ENCODE results near the gene SLC9B2.

Gene SLC9B2

DNA sequence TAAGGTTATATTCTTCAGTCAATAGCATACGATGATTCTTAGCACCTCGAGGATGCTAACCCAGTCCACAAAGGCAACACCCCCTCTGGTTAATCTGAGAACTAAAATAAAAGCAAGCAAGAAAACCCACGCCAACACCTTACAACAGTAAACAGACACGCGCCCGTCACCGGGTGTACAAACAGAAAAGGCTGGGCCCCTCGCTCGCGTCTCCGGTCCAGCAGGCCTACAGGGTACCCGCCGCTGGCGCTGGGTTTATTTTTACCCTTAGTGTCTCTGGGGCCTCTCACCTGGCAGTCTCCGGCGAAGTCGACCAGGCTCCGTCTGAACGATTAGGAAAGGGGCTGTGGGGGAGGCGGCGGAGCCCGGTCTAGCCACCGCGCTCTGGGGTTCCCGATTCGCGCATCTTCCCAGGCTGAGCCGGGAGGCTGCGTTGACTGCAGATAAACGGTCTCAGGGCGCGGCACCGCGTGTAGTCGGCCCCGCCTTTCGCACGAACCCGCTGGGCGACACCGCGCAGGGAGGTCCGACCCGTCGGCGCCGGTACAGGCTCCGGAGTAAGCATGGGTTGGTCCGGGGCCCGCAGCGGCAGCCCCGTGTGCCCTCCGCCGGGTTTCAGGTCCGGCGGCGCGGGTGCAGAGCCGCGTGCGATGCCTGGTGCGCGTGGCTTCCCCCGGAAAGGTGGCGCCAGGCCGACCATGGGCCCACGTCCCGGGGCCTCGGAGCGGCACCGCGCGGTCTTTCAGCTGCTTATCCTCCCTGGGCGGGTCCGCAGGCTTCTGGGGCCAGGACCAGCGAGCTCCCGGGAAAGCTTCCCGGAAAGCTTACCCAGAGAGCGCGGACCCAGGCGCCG lies 441 bp downstream of the SLC9B2 start:
- peak; percentile 59 for DNase-seq (ENCODE audit: low read depth)

DNA sequence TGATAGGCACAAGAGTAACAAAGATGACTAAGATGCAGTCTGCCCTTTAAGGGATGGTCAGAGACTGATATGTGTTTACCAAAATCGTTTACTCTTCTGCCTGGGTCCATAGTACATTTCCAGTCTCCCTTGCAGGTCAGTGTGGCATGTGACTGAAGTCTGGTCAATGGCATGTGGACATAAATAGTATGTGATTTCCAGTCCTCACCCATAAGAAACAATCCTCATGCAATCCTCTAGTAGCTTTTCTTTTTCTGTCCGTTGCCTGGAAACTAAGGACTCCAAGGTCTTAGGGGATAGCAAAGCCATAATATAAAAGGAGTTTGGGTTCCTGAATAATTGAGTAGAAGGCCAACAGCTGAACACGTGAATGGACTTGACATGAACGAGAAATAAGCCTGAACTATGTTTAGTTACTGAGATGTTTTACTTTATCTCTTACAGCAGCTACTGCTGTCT lies 1.1 kb downstream of the SLC9B2 start:
- DNase-seq (ENCODE audit: low read depth), result peak; percentile 48

DNA sequence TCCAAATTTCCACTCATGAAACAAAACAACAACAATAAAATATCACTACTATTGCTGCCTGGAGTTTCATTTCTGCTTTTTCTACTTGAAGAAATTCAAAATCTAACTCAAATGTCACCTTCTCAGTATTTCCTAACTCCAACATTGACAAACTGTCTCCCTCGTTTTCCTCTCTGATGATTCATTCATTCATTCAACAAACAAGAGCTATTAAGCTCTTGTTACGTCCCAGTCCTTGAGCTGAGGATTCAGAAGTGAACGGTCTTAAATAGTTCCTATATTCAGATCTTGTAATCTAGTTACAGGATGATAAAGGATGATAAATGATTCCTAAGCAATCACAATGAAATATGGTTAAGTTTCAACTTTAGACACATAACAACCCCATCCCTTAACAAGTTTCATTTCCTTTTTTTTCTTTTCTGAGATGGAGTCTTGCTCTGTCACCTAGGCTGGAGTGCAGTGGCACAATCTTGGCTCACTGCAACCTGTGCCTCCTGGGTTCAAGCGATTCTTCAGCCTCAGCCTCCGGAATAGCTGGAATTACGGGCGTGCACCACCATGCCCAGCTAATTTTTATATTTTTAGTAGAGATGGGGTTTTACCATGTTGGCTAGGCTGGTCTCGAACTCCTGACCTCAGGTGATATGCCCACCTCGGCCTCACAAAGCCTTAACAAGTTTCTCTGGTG lies 1.7 kb downstream of the SLC9B2 start:
- peak; percentile 14 for DNase-seq (ENCODE audit: low read depth)

DNA sequence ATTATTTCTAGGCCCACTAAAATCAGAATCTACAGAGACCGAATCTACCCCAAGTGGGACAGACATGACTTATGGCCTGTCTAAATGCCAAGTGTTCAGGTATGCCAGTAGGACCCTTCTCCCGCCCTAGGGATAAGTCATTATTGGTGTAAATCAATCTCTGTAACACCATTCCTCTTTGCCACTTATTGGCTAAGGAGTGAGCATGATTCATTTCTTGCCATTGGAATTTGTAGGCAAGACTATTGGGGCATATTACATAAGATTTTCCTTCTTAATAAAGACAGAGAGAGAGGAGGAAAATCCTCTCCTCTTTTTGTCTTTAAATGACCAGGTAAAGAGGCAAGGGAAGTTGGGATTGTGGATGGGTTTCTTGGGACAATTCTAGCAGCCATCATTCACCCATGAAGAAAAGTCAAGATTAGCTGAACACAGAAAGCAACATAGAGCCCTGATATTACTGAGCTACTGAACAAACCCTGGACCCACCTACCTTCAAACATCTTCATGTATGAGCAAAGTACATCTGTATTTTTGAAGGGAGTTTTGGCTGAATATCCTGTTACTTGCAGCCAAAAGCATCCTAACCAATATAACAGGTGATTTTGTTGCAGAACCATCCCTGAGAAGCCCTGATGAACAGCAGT lies 2.6 kb downstream of the SLC9B2 start:
- no peak for DNase-seq (ENCODE audit: low read depth)

DNA sequence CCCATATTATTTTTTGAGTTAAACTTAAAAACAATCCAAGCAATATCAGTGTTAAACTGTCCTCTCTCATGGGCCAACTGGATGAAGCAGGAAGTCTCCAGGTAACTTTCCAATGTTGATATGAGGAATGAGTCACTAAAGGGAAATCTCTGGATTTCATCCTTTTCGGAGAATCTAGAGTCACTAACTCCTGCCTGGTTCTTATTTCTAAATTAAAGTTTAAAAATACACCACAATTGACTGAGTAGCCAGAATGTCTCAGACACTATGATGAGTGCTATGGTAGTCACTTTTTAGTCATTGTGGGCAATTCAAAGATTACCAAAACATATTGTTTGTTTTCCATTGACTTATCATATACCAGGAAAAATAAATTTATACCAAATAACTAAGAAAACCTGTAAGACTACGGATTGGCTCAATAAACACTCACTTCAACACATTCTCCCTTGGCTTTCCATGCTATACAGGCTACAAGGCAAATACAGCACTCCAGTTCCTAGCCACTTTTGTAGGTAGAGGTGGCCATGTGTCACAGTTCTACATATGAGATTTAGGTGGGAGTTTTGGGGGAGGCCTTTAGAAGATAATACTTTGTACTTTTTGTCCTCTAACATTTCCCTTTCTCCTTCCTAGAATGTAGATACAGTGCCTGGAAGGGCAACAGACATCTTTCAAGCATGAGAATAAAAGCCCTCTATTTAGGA lies 8.6 kb downstream of the SLC9B2 start:
- DNase-seq (ENCODE audit: low read depth), result no peak

DNA sequence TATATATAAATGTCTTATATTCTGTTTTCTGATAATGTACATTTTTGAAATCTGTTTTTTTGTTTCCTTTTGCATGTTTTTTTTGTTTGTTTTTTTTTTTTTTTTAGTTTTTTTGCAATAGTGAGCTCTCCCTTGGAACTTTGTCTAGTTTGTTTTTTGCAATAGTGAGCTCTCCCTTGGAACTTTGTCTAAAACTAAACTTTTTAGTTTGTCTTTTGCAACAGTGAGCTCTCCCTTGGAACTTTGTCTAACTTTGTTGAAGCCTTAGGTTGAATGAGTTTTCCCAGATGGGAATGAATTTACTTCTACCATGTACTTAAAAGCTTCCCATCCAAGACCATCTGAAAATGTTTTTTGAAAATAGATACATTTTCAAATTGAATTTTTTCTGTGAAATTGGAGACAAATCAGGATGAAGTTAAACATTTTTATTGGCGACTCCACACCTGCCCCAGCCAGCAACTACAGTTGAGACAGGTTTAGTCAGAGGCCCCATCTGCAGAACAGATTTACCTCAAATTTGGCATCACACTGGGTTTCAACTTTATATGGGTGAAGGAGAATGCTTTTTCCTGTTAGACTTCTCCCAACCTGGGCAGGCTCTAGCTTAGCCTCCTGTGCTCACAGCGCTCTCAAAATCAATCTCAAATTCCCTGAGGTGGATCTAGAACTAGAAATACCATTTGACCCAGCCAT lies 16.0 kb downstream of the SLC9B2 start:
- no peak for DNase-seq (ENCODE audit: low read depth)

DNA sequence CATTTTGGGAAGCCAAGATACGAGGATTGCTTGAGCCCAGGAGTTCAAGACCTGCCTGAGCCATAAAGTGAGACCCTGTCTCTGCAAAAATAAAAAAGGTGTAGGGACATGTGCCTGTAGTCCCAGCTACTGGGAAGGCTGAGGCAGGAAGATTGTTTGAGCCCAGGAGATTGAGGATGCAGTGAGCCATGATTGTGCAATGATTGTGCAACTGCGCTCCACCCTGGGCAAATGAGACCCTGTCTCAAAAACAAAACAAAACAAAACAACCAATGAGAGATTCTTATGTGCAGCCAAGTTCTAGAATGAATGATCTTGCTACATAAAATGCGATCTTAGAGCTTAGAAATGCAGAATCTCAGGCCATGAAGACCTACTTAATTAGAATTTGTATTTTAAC lies 22.5 kb downstream of the SLC9B2 start:
- no peak for DNase-seq (ENCODE audit: low read depth)

DNA sequence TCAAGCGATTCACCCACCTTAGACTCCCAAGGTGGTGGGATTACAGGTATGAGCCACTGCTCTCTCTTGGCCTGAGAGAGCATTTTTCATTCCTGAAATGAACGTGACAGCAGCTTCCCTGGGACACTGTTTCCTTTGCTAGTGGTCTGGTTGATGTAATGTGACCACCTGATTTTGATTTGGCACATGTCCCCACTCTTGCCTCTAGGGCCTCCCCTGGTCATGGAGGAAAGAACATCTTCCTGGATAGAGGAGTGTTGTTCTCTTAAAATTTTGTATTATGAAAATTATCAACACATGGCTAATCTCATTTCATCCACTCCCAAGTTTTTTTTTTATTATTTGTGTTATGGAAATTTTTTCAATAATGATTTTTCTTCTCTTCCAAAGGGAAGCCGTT lies 23.8 kb downstream of the SLC9B2 start:
- DNase-seq (ENCODE audit: low read depth), result no peak

DNA sequence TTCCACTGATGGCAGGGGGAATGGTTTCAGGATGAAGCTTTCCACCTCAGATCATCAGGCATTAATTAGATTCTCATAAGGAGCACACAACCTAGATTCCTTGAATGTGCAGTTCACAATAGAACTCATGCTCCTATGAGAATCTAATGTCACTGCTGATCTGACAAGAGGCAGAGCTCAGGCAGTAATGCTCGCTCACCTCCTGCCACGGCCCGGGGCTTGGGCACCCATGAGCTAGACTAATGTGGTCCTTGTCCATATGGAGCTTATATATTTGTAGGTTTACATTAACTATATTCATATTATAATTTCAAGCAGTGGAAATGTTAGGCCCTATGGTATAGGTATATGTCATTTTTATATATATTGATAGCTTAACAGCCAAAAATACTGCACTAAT lies 24.4 kb downstream of the SLC9B2 start:
- no peak for DNase-seq (ENCODE audit: low read depth)

DNA sequence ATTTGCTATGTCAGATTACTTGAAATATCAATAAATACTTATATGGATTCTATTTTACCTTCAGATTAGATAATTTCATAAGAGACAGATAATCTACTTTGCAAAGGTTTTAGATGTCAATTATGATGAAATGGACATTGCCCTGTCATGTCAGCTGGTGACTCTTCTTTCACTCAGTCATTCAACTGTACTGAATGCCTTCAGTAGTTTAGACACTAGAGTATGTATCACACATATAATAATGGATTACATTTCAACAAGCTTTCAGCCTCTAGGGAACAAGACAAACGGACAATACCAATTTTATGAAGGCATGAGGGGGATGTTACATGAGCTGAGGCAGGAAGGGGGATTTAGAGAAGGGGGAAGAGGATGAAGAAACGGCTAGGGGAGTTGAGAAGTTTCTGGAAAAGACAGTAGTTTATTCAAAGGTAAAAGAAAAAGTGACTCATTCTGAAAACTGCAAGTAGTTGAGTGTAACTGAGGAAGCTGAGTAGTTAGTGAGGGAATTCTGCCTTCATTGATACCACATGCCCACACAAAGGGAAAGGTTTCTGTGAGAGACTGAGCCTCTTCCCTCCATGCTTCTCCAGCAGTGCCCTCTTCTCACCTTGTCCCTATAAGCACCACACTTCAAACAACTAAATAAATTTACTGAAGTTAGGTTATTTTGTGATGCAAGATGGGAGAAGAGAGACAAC lies 25.7 kb downstream of the SLC9B2 start:
- peak; percentile 17 for DNase-seq (ENCODE audit: low read depth)

DNA sequence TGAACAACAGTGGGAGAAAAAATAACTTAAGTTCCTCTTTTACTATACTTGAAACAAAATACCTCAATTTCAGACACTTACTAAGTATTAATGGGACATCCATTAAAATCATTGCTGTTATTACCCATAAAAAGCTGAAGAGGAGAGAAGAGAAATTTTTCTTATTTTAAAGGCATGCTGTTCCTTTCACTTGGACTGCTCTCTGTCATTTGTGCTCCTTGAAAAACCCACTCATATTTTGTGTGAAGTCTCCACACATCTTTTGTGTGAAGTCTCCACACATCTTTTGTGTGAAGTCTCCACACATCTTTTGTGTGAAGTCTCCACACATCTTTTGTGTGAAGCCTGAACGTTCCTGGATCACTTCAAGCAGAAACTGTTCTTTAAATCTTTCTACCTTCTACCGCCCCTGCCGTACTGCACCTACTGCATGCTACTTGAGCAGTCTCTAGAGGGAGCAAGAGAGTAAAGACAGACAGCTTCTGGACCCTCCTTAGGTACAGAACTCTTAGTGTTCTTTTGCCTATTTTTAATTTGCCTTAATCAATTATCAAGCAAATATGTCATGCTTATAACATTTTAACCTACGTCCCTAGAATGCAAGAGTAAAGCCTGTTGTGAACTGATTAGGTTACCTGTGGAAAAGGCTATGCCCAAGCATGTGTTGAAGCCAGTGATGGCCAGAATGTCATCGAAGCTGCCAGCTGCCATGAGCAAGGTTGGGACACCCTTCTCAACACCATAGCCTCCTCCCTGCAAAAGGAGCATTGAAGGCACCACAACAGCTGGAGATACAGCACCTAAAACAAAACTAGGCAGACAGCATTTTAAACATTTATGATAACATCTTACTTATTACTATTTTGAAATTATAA lies 29.9 kb downstream of the SLC9B2 start:
- DNase-seq (ENCODE audit: low read depth), result peak; percentile 32

DNA sequence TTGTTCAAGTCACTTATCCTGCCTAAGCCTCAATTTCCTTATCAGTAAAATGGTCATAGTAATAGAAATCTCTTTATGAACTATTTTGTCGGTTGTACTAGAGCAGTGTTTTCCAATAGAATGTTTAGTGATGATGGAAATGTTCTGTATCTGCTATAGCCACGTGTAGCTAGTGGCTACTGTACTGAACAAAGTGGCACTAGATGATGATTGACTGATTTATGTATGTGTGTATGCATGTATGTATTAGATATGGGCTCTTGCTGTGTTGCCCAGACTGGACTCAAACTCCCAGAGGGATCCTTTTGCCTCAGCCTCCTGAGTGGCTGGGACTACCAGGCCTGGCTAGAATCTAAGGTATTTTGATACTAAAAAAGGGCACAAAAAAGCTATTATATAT lies 32.4 kb downstream of the SLC9B2 start:
- no peak for DNase-seq (ENCODE audit: low read depth)

DNA sequence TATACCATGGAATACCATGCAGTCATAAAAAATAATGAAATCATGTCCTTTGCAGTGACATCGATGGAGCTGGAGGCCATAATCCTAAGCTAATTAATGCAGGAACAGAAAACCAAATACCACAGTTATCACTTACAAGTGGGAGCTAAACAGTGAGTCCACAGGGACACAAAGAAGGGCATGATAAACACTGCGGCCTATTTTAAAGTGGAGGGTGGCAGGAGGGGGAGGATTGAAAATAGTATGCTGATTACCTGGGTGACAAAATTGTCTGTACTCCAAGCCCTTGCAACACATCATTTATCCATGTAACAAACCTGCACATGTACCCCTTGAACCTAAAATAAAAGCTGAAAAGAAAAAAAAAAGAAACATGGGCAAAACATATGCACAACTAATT lies 40.4 kb downstream of the SLC9B2 start:
- no peak for DNase-seq (ENCODE audit: low read depth)

DNA sequence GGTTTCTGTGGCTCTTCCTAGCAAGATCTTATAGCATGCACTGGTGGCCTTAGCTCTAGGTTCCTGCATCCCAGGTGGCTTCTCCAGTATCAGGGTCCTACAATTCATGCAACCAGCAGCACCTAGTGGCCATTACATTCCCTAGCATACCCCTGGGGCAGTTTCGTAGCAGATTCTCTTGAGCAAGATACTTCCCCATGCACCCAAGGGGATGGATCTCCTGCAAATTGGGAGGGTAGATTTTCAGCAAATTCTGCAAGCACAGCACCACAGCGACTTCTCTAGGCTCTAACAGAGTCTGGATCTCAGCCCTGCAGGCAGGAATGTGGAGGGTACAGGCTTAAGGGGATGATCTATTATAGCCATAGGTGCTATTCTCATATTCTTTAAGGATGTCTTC lies 44.0 kb downstream of the SLC9B2 start:
- DNase-seq (ENCODE audit: low read depth), result peak; percentile 14

DNA sequence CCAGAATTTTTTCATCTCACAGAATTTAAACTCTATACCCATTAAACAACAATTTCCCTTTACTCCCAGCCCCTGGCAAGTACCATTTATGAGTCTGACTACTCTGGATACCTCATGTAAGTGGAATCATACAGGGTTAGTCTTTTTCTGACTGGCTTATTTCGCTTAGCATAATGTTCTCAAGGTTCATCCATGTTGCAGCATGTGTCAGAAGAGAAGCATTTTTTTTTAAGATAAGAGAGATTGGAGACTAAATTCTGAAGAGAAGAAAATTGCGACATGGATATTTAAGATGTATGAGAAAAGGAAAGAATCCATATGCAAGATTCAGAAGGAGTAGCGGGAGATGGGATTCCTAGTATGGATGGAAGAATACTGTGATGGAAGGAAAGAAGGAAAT lies 45.8 kb downstream of the SLC9B2 start:
- no peak for DNase-seq (ENCODE audit: low read depth)

DNA sequence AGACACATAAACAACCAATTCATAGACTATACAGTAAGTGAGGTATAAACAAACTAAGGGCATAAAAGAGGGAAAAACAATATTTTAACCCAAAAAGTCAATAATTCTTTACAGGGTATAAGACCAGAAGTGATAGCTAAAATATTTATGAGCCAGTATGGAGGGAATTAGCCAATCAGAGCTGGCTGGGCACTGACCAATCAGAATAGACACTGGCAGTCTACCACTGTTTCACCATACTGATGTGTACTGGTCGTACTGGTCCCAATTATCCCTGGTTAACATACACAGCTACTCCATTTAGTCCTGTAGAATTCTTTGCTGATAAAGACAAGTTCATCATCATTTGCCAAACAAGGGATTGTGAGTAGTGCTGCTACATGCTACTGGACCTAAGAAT lies 47.3 kb downstream of the SLC9B2 start:
- DNase-seq (ENCODE audit: low read depth), result no peak

DNA sequence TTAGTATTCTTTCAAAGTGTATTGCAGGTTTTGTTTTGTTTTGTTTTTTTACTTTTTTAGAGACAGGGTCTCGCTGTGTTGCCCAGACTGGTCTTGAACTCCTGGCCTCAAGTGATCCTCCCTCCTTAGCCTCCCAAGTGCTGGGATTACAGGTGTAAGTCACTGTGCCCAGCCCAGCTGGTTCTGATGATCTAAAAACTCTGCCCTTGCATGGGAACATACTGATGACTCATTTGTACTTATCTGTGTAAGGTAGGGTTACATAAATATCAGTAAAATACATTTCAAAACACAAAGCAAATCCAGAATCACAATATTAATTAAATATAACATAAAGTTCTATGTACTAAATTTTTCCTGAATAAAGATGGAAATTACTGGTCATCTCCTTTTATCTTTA lies 49.7 kb downstream of the SLC9B2 start:
- DNase-seq (ENCODE audit: low read depth), result no peak

DNA sequence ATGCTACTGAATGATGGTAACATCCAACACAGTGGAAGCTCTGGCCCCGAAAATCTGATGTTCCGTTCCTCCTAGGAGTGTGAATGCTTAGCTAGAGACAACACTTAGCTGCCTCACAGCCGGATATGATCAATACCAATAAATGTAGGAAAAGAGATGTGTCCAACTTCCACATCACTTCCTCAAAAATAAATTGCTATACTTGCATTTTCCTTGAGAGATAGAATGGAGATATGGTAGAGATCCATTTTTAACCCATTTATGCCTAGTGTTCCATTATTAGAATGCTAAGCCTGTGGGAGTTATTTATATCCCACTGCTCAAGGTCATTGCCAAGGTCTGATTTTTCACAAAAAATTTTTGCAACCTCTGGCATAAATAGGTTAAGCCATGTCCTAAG lies 51.6 kb downstream of the SLC9B2 start:
- DNase-seq (ENCODE audit: low read depth), result no peak

DNA sequence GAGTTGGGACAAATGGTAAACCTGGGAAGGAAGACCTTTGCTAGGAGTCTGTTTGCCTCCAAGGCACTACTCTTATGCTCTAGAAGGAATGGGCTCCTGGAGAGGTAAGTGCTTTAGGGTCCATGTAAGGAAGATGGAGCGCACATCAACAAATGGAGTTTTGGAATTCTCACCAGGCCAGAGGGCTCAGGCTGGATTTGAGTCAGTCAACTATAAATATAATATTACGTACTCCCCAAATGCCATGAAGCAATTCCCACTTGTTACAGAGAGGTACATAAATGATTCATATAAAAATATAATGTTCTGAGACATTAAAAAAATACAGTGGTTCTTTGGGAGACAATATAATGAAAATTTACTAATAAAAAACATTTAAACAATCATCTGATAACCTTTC lies 55.4 kb downstream of the SLC9B2 start:
- no peak for DNase-seq (ENCODE audit: low read depth)

All from fibroblast of gingiva (primary cell).